Measurements from ENCODE around the gene SCN8A. TPM values are rescaled to one million over a fixed set of nuclear protein-coding genes. Genes with fewer than 3 reads are reported as not detected.

Gene SCN8A
- total and polyA plus RNA-seq, 4 donors: 0.06 to 0.77 (median 0.26) TPM

DNA sequence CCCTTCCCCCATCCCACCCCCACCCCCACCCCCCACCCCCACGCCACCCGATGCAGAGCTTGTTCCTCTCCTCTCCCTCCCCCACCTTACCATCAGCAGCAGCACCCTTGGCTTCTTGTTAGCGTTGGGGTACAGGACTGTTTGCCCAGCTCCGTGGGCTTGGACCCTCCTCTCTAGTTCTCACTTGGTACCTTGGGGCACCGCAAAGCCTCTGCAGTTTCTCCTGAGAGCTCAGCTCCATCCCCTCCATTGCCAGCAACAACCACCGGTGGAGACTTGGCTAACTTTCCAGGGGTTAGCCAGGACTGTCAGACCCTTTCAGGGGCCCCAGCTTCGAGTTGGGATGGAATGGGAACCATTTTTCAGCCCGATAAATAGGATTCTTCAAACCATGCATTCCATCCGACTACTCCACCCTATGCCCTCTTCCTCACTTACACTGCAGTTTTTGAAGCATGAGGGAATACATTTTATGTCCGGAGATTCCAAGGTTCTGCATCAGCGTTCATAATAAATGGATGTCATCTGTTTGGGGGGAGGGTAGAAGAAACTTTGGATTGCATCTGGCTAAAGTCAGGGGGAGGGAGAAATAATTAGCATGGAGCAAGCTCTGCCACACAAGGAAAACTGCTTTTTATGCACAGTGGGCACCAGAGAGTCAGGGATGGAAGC lies 1.1 kb downstream of the SCN8A start:
- H3K27ac ChIP-seq (ENCODE audit: low read depth in 1 of 2, low read length in 1 of 2): no peak overlapping the region
- H3K36me3 ChIP-seq (ENCODE audit: control insufficient read depth in 4 of 4, insufficient read depth in 4 of 4, low read length in 4 of 4): no peaks in the 10 kb centered on the region
- no peak overlapping the region for H3K4me3 ChIP-seq
- H3K9me3 ChIP-seq (ENCODE audit: control insufficient read depth in 4 of 4, insufficient read depth in 3 of 4, low read length in 3 of 4): no peaks in the 10 kb centered on the region
- WGBS, 2 donors: 4 to 12% methylated on average over 9 to 11 of the region's 11 CpGs
- ATAC-seq (ENCODE audit: insufficient read depth, low FRiP score) (no peak), DNase-seq (no peak)
- peaks cover 0 to 6% (median 0%) of the 10 kb centered on the region in 5 donors for H3K4me1 ChIP-seq (ENCODE audit: control insufficient read depth in 5 of 5, insufficient read depth in 5 of 5, low read length in 5 of 5)
- TF ChIP-seq, protein P1, sequence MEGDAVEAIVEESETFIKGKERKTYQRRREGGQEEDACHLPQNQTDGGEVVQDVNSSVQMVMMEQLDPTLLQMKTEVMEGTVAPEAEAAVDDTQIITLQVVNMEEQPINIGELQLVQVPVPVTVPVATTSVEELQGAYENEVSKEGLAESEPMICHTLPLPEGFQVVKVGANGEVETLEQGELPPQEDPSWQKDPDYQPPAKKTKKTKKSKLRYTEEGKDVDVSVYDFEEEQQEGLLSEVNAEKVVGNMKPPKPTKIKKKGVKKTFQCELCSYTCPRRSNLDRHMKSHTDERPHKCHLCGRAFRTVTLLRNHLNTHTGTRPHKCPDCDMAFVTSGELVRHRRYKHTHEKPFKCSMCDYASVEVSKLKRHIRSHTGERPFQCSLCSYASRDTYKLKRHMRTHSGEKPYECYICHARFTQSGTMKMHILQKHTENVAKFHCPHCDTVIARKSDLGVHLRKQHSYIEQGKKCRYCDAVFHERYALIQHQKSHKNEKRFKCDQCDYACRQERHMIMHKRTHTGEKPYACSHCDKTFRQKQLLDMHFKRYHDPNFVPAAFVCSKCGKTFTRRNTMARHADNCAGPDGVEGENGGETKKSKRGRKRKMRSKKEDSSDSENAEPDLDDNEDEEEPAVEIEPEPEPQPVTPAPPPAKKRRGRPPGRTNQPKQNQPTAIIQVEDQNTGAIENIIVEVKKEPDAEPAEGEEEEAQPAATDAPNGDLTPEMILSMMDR (IDR thresholded peaks at IDR 0.05; ENCODE audit: control extremely low read depth, extremely low read depth): no peak
- no peak overlapping the region for H3K9ac ChIP-seq (ENCODE audit: insufficient read depth in 1 of 2, low read length in 2 of 2)
- H3K27me3 ChIP-seq (ENCODE audit: control insufficient read depth in 3 of 3, insufficient read depth in 3 of 3, low read length in 2 of 3): peaks cover 0 to 15% (median 14%) of the 10 kb centered on the region in 3 donors

DNA sequence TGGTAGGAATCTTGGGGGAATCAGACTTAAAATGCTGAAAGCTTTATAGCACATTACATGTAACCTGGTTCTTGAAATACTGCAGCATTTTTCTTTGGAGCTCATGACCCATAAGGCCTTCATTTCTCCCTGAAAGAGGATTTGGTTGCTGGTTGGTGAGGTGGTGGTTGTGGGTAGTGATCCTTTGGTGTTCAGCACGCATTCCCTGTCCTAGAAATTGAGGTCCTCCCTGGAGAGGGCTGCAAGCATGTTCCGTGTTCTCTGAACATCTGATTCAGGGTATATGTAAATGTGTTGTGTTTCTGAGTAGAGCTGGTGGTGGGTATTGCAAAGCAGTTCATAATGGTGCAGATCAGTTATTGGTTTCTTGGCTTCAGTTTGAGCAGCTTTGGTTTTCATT lies 2.0 kb downstream of the SCN8A start:
- H3K27me3 ChIP-seq (ENCODE audit: control insufficient read depth in 3 of 3, insufficient read depth in 3 of 3, low read length in 2 of 3): peaks cover 0 to 15% (median 14%) of the 10 kb centered on the region in 3 donors

DNA sequence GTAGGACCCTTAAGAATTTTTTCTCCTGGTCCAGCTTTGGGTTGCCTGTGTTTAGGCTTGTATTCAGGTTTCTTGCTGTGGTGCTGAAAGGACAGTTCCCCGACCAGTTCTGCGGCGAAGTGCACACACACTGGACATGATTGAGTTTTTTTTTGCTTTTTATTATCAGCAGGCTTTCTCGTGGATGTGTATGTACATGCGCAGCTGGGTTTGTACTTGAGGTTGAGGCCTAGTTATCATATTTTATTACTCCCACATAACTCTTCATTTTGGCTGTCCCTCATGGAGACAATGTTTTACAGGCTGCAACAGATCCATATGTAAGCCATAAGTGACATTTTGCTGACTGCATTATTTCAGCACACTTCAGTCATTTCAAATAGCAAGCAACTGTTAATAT lies 2.5 kb downstream of the SCN8A start:
- no peaks in the 10 kb centered on the region for H3K36me3 ChIP-seq (ENCODE audit: control insufficient read depth in 4 of 4, insufficient read depth in 4 of 4, low read length in 4 of 4)
- H3K9me3 ChIP-seq (ENCODE audit: control insufficient read depth in 4 of 4, insufficient read depth in 3 of 4, low read length in 3 of 4): no peaks in the 10 kb centered on the region
- H3K9ac ChIP-seq (ENCODE audit: insufficient read depth in 1 of 2, low read length in 2 of 2): no peak overlapping the region
- H3K4me3 ChIP-seq: no peak overlapping the region
- DNase-seq (peak; percentile 60 to 83 (median 63)), ATAC-seq (ENCODE audit: insufficient read depth, low FRiP score) (no peak)
- TF ChIP-seq, protein P1 (IDR thresholded peaks at IDR 0.05; ENCODE audit: control extremely low read depth, extremely low read depth): no peak
- H3K27me3 ChIP-seq (ENCODE audit: control insufficient read depth in 3 of 3, insufficient read depth in 3 of 3, low read length in 2 of 3): peaks cover 0 to 14% (median 11%) of the 10 kb centered on the region in 3 donors
- WGBS, 2 donors: 8 to 10% methylated on average over 5 of the region's 5 CpGs
- peaks cover 0 to 6% (median 0%) of the 10 kb centered on the region in 5 donors for H3K4me1 ChIP-seq (ENCODE audit: control insufficient read depth in 5 of 5, insufficient read depth in 5 of 5, low read length in 5 of 5)
- H3K27ac ChIP-seq (ENCODE audit: low read depth in 1 of 2, low read length in 1 of 2): no peak overlapping the region

More for the DNA sequence above, 2.0 kb downstream of the SCN8A start:
- ATAC-seq (ENCODE audit: insufficient read depth, low FRiP score) (no peak), DNase-seq (no peak)
- 73 to 74% methylated on average over 2 of the region's 2 CpGs for WGBS, 2 donors
- H3K9ac ChIP-seq (ENCODE audit: insufficient read depth in 1 of 2, low read length in 2 of 2): no peak overlapping the region
- H3K27ac ChIP-seq (ENCODE audit: low read depth in 1 of 2, low read length in 1 of 2): no peak overlapping the region
- no peaks in the 10 kb centered on the region for H3K9me3 ChIP-seq (ENCODE audit: control insufficient read depth in 4 of 4, insufficient read depth in 3 of 4, low read length in 3 of 4)
- no peaks in the 10 kb centered on the region for H3K36me3 ChIP-seq (ENCODE audit: control insufficient read depth in 4 of 4, insufficient read depth in 4 of 4, low read length in 4 of 4)
- peaks cover 0 to 6% (median 0%) of the 10 kb centered on the region in 5 donors for H3K4me1 ChIP-seq (ENCODE audit: control insufficient read depth in 5 of 5, insufficient read depth in 5 of 5, low read length in 5 of 5)
- TF ChIP-seq, protein P1 (IDR thresholded peaks at IDR 0.05; ENCODE audit: control extremely low read depth, extremely low read depth): no peak
- no peak overlapping the region for H3K4me3 ChIP-seq
